Measurements from ENCODE around the gene SOWAHC. TPM values are rescaled to one million over a fixed set of nuclear protein-coding genes. Genes with fewer than 3 reads are reported as not detected.

The SOWAHC gene
- total RNA-seq, 1 experiment from 2014 or later: 56.5 TPM

- peak; percentile 71 for DNase-seq (ENCODE audit: low spot score)
These were observed 30.6 kb downstream of the SOWAHC start for GRCh38 chr2:109644571-109645275.

DNA sequence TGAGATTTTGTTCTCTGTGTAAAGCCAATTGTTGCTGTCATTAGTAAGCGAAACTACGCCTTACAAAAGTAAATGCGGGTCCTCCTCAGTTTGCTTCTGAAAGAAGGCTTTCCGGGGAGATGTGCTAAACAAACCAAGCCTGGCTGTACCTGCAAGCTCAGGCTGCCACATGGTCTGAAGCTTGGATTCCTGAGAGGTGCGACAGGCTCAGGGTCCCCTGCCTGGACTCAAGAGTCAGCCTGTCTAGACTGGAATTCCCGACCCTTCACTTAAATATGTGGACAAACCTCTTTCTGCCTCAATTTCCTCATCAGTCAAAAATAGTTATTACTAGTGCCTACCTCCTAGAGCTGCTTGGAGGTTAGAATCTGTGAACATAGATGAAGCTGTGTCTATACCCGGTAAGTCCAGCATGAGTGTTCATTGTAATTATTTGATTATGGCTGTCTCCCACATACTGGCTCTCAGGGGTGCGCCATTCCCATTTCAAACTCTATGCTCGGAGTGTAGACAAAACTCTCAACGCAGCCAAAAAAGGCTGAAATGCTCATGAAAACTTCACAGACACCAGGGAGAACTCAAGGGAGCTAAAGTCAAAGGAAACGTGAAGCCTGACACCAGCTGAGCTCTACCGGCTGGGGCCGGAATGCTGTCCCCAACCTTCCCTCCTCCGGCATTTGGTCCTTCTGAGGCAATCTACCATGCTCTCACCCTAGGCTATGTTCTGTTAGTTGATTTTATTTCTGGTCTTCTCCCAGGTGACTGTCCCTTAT, 31.4 kb downstream of the SOWAHC start:
- DNase-seq (ENCODE audit: low spot score): no peak

DNA sequence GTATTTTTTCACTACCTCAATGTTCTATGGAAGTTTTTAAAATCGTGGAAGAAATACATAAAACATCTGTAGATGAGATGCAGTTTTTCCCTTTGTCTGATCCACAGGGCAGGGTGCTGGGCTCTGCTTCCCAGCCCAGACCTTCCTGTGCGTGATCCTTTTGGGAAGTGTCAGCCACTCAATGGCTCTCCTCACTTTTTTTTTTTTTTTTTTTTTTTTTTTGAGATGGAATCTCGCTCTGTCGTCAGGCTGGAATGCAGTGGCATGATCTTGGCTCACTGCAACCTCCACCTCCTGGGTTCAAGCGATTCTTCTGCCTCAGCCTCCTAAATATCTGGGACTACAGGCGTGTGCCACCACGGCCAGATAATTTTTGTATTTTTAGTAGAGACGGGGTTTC, 32.8 kb downstream of the SOWAHC start:
- DNase-seq (ENCODE audit: low spot score): no peak

DNA sequence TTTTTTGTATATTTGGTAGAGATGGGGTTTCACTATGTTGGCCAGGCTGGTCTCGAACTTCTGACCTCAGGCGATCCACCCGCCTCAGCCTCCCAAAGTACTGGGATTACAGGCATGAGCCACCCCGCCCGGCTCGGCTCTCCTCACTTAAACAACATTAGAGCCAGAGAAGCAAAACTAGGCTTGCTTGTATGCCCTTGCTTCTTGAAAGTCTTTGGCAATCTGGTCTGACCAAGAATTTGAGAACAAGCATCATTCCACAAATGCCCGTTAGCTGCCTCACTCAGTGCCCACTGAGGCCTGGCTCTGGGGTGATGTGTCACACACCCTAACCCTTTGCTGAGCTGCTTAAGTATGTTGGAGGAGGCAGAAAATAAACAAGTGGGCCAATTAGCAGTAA, 33.5 kb downstream of the SOWAHC start:
- no peak for DNase-seq (ENCODE audit: low spot score)

- no peak for DNase-seq (ENCODE audit: low spot score)
These were observed 33.9 kb downstream of the SOWAHC start for GRCh38 chr2:109648041-109648527.

DNA sequence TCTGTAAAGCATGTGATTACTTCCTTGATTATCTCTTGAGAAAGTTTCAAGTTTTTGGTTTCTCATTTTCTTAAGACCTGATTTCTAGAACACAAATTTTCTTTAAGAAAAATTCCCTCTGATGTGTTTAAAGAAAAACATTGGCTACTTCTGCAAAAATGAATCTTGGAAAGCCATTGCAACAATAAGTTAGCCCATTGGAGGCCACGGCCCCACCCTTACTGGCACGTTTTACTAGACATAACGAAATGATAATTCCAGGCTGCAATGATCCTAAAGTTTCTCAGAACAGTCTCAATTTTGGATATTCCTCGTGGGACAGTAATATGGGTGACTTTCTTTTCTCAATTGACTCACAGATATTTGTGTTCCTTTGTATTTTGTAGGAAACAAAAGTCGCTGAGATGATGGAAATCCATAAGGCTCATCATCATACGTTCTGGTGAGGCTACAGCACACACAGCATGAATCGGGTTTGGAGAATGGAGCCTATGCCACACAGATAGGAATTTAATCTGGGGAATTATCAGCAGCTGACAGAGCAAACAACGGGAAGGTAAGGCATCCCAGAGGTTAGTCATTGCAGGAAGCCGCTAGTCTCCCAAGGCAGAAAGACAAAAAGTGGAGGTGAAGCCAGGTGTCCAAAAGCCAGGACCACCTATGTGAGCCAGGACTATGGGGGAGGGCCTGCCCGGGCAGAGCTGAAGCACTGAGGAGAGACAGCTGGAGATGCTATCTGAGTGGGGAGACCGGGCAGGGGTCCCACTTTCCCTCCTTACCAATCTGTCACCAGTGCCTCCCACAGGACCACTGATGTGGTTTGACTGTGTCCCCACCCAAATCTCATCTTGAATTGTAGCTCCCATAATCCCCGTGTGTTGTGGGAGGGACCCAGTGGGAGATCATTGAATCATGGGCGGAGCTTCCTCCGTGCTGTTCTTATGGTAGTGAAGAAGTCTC, 35.9 kb downstream of the SOWAHC start:
- DNase-seq (ENCODE audit: low spot score): no peak

DNA sequence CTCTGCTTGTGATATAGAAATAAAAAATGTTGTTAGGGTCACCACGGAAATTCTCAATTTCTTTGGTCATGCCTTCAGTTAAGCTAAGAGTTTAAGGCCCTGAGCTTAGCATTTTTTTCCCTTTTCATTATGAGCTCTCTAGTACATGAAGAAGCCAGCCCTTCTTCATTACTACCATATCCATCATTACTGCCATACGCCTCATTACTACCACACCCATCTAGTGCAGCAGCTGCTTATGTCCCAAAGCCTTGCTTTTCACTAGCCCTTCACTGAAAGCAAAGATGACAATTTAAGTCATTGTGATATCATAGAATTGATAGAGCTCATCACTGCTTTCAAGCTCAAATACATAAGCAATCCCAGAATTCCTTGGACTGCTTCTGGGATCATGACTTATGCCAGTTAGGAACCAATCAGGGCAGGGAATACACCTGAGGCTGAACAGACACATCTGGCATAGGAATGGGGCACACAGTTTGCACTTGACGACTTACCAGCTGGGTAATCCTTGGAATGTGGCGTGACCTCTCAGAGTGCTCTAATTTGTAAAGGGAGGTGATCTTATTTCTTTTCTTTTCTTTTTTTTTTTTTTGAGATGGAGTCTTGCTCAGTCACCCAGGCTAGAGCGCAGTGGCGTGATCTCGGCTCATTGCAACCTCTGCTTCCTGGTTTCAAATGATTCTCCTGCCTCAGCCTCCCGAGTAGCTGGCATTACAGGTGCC, 40.3 kb downstream of the SOWAHC start:
- DNase-seq (ENCODE audit: low spot score): no peak

DNA sequence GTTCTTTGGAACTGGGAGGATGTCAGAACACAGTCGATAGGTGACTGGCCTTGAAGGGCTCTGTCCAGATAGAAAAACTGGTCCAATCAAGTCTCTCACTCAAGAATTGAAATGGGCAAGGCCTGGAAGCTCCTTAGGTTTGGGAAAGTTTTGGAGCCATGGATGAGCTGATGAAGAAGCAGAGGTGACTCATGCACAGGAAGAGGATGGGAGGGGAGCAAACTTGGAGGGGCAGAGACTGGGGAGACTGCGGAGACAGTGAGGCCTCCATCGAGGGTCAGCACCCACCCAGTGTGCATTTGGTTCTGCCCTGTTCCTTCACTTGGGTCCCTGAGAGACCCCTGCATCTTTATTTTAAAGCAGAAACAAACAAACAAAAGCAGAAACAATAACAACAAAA, 41.1 kb downstream of the SOWAHC start:
- DNase-seq (ENCODE audit: low spot score): no peak

GRCh38 chr2:109659396-109660045, 45.4 kb downstream of the SOWAHC start:
- no peak for DNase-seq (ENCODE audit: low spot score)

- DNase-seq (ENCODE audit: low spot score): no peak
These were observed 46.1 kb downstream of the SOWAHC start for GRCh38 chr2:109660046-109660860.

- DNase-seq (ENCODE audit: low spot score): peak; percentile 64
These were observed 48.7 kb downstream of the SOWAHC start for GRCh38 chr2:109662889-109663288.

GRCh38 chr2:109663721-109664120, 49.6 kb downstream of the SOWAHC start:
- DNase-seq (ENCODE audit: low spot score): peak; percentile 6

DNA sequence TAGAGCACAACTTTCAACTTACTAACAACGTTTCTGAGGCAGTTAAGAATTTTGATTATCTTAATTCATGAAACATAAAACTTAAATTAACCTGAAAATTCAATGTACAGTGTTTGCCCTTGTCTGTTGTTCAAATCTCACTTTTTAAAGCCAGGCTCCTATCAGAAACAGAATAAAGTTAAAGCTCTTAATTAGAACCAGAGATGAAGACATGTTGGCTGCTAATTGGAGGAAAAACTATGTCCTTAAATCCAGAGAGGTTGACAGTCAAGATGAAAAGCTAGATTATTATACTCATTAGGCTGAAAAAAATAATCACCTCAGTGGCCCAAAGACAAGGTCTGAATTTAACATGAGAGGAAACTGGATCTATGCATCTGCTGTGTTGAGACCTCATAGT, 52.3 kb downstream of the SOWAHC start:
- DNase-seq (ENCODE audit: low spot score): no peak

Other genes with a start within 250 kb of the SOWAHC start
- 25.6 and 37.9 TPM in 2 replicates for gene SEPTIN10, start 398 bp upstream of the SOWAHC start, total RNA-seq (2014; rRNA removed; shearing (Covaris generic))
- 18.6 and 19.4 TPM in 2 replicates for gene RGPD5, start 179.9 kb downstream of the SOWAHC start, total RNA-seq (2014; rRNA removed; shearing (Covaris generic))

All from HT-29 (cell line).